LNCAP (cell line): ENCODE results near the gene KMT2A.

Experiments used
- TF ChIP-seq, protein P1 (sequence below): fragments of 450-650 bp; IDR thresholded peaks from 2 replicates; pipeline ENCODE4 v1.5.1; 2017; ENCODE audit warnings: mild to moderate bottlenecking

KMT2A gene

GRCh38 chr11:118529584-118530175 is 93.4 kb downstream of the KMT2A start:
- TF ChIP-seq, protein P1, sequence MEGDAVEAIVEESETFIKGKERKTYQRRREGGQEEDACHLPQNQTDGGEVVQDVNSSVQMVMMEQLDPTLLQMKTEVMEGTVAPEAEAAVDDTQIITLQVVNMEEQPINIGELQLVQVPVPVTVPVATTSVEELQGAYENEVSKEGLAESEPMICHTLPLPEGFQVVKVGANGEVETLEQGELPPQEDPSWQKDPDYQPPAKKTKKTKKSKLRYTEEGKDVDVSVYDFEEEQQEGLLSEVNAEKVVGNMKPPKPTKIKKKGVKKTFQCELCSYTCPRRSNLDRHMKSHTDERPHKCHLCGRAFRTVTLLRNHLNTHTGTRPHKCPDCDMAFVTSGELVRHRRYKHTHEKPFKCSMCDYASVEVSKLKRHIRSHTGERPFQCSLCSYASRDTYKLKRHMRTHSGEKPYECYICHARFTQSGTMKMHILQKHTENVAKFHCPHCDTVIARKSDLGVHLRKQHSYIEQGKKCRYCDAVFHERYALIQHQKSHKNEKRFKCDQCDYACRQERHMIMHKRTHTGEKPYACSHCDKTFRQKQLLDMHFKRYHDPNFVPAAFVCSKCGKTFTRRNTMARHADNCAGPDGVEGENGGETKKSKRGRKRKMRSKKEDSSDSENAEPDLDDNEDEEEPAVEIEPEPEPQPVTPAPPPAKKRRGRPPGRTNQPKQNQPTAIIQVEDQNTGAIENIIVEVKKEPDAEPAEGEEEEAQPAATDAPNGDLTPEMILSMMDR: no peak

- TF ChIP-seq, protein P1: no peak
These were observed 93.9 kb downstream of the KMT2A start for GRCh38 chr11:118530180-118530682.

- TF ChIP-seq, protein P1: no peak
These were observed 94.6 kb downstream of the KMT2A start, which contains the start of gene TMEM25 for GRCh38 chr11:118530683-118531596. Gene TMEM25, plus strand, starts transcription at chr11:118531192. Its CDS starts 610 bp downstream, at chr11:118531802.

- TF ChIP-seq, protein P1: no peak
These were observed 95.3 kb downstream of the KMT2A start for GRCh38 chr11:118531597-118532084.

DNA sequence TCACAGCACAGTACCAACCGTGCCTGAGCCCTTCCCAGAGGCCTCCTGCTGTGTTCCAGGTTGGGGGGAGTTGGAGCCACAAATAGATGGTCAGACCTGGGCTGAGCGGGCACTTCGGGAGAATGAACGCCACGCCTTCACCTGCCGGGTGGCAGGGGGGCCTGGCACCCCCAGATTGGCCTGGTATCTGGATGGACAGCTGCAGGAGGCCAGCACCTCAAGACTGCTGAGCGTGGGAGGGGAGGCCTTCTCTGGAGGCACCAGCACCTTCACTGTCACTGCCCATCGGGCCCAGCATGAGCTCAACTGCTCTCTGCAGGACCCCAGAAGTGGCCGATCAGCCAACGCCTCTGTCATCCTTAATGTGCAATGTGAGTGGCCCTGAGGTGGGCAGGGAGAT is 95.8 kb downstream of the KMT2A start:
- TF ChIP-seq, protein P1: no peak

GRCh38 chr11:118532852-118533768 is 96.8 kb downstream of the KMT2A start:
- TF ChIP-seq, protein P1: no peak
